HepG2 (cell line): ENCODE results near the gene TXNDC2. TPM values are rescaled to one million over a fixed set of nuclear protein-coding genes. Genes with fewer than 3 reads are reported as not detected.
A peak's percentile ranks its signal among the peaks of the same experiment; 100 is the strongest.

Experiments
- AGO2 ChIP-seq: fragments of 200-400 bp; formaldehyde crosslinking; optimal IDR thresholded peaks from 2 replicates; pipeline ENCODE3; 2017; ENCODE audit warnings: mild to moderate bottlenecking, low read depth, low read length, moderate library complexity
- CAMTA2 ChIP-seq: sonication (generic); formaldehyde crosslinking; IDR thresholded peaks from 2 replicates; pipeline ENCODE4 v1.4.0; 2020; ENCODE audit warnings: mild to moderate bottlenecking, missing genetic modification reagents, borderline replicate concordance
- KDM4B ChIP-seq: sonication (generic); formaldehyde crosslinking; IDR thresholded peaks from 2 replicates; pipeline ENCODE4 v1.4.0; 2020; ENCODE audit warnings: missing genetic modification reagents
- MAF1 ChIP-seq: sonication (generic); formaldehyde crosslinking; IDR thresholded peaks from 2 replicates; pipeline ENCODE4 v1.5.0; 2020; ENCODE audit warnings: missing genetic modification reagents, borderline replicate concordance
- MATR3 ChIP-seq: sonication (generic); formaldehyde crosslinking; IDR thresholded peaks from 2 replicates; pipeline ENCODE4 v1.4.0; 2020; ENCODE audit warnings: missing genetic modification reagents
- MZF1 ChIP-seq: sonication (generic); formaldehyde crosslinking; IDR thresholded peaks from 2 replicates; pipeline ENCODE4 v1.8.1; 2023; ENCODE audit warnings: mild to moderate bottlenecking, missing genetic modification reagents, borderline replicate concordance
- NR2F1 ChIP-seq, 2 experiments: fragments of 450-650 bp in 1 of 2; formaldehyde crosslinking in 1 of 2; IDR thresholded peaks; 2 replicates each; pipeline versions ENCODE4 v1.5.0 to v1.6.1; 2016 to 2020; ENCODE audit warnings: mild to moderate bottlenecking in 1 of 2, missing compliant biosample characterization in 1 of 2, missing genetic modification reagents in 1 of 2, moderate library complexity in 1 of 2
- SP5 ChIP-seq: IDR thresholded peaks from 2 replicates; pipeline ENCODE4 v1.6.1; 2016; ENCODE audit warnings: low read depth, borderline replicate concordance
- ZNF18 ChIP-seq: sonication (generic); formaldehyde crosslinking; IDR thresholded peaks from 2 replicates; pipeline ENCODE4 v1.8.0; 2022; ENCODE audit warnings: mild to moderate bottlenecking, missing genetic modification reagents; ENCODE audit not compliant: insufficient replicate concordance
- ZNF281 ChIP-seq: sonication (generic); formaldehyde crosslinking; IDR thresholded peaks from 2 replicates; pipeline ENCODE4 v1.4.0; 2020; ENCODE audit warnings: missing genetic modification reagents, borderline replicate concordance
- ZNF3 ChIP-seq: IDR thresholded peaks from 2 replicates; pipeline ENCODE4 v1.7.0; 2017; ENCODE audit warnings: inconsistent platforms
- ZNF34 ChIP-seq: sonication (generic); formaldehyde crosslinking; IDR thresholded peaks from 2 replicates; pipeline ENCODE4 v1.4.0; 2020; ENCODE audit warnings: mild to moderate bottlenecking, missing genetic modification reagents, borderline replicate concordance
- ZNF44 ChIP-seq: sonication (generic); formaldehyde crosslinking; IDR thresholded peaks from 2 replicates; pipeline ENCODE4 v1.5.1; 2020; ENCODE audit warnings: mild to moderate bottlenecking, missing genetic modification reagents
- ZNF468 ChIP-seq: sonication (generic); formaldehyde crosslinking; IDR thresholded peaks from 2 replicates; pipeline ENCODE4 v1.8.0; 2022; ENCODE audit warnings: mild to moderate bottlenecking, moderate library complexity, missing genetic modification reagents
- ZNF569 ChIP-seq: sonication (generic); formaldehyde crosslinking; IDR thresholded peaks from 2 replicates; pipeline ENCODE4 v1.5.0; 2020; ENCODE audit warnings: mild to moderate bottlenecking, missing genetic modification reagents, moderate library complexity, borderline replicate concordance
- ZNF615 ChIP-seq: sonication (generic); formaldehyde crosslinking; IDR thresholded peaks from 2 replicates; pipeline ENCODE4 v1.5.0; 2020; ENCODE audit warnings: mild to moderate bottlenecking, missing genetic modification reagents, borderline replicate concordance
- polyA plus RNA-seq, 8 experiments: library from polyadenylated mRNA; depleted of rRNA in 3 of 8; stranded (reverse) in 7 of 8; unstranded in 1 of 8; fragments of >200 nt; fragmentation: Illumina TruSeq in 4 of 8; extraction: Trizol in 4 of 8; gene quantifications; 2 replicates each; pipeline versions ENCODE4 v1.2.1 to v1.2.3, GENCODE V29; 2011 to 2016; ENCODE audit warnings: low read depth in 4 of 8, missing spikeins in 1 of 8, mixed read lengths in 1 of 8; ENCODE audit not compliant: insufficient read depth in 1 of 8
- total RNA-seq, 5 experiments: library from RNA; depleted of rRNA; stranded (reverse); fragments of >200 nt; fragmentation: Illumina TruSeq; extraction: Trizol; gene quantifications; 2 replicates each; pipeline ENCODE4 v1.2.3, GENCODE V29; 2016; ENCODE audit warnings: low read depth in 1 of 5
- TF ChIP-seq, protein P1 (sequence below): sonication (generic); formaldehyde crosslinking; IDR thresholded peaks from 2 replicates; pipeline ENCODE4 v1.4.0; 2020; ENCODE audit warnings: mild to moderate bottlenecking, missing genetic modification reagents
- TF ChIP-seq, protein P2 (sequence below): sonication (generic); formaldehyde crosslinking; IDR thresholded peaks from 2 replicates; pipeline ENCODE4 v1.5.0; 2020; ENCODE audit warnings: mild to moderate bottlenecking, missing genetic modification reagents

TXNDC2 gene
- total and polyA plus RNA-seq, 2 of the 13 experiments (the other 11 are each of a cell fraction or from before 2014, with no cell fraction given), result not detected

DNA sequence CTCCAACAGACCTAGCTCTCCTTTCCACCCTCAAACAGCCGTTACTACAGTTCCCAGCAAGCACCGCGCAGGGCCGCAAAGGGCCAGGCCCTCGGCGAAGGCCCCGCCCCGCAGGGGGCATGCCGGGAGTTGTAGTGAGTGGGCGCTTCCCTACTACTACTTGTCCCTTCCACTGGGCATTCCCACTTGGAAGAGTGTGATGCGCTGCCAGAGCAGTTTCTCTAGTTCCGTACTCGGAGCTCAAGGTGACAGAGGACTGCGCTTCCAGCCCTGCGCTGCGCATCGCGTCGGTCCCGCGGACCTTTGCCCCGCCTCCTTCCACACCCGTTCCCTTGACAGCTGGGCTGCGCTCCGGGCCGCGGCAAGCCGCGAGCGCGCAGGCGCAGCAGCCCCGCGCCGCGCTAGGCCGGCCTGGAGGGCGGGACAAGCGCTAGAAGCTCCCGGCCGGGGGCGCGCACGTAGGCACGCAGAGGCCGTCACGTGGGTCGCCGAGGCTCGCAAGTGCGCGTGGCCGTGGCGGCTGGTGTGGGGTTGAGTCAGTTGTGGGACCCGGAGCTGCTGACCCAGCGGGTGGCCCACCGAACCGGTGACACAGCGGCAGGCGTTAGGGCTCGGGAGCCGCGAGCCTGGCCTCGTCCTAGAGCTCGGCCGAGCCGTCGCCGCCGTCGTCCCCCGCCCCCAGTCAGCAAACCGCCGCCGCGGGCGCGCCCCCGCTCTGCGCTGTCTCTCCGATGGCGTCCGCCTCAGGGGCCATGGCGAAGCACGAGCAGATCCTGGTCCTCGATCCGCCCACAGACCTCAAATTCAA is 28.0 kb downstream of the TXNDC2 start, which contains the start of gene VAPA (continued):
- peak; percentile 55; the same call in 1 of the 2 replicates for TF ChIP-seq ZNF281 (CRISPR knock-in tag)
- no peak for TF ChIP-seq MZF1
- TF ChIP-seq AGO2, result no peak
- TF ChIP-seq, protein P1, sequence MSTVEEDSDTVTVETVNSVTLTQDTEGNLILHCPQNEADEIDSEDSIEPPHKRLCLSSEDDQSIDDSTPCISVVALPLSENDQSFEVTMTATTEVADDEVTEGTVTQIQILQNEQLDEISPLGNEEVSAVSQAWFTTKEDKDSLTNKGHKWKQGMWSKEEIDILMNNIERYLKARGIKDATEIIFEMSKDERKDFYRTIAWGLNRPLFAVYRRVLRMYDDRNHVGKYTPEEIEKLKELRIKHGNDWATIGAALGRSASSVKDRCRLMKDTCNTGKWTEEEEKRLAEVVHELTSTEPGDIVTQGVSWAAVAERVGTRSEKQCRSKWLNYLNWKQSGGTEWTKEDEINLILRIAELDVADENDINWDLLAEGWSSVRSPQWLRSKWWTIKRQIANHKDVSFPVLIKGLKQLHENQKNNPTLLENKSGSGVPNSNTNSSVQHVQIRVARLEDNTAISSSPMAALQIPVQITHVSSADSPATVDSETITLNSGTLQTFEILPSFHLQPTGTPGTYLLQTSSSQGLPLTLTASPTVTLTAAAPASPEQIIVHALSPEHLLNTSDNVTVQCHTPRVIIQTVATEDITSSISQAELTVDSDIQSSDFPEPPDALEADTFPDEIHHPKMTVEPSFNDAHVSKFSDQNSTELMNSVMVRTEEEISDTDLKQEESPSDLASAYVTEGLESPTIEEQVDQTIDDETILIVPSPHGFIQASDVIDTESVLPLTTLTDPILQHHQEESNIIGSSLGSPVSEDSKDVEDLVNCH (CRISPR knock-in tag), result no peak
- TF ChIP-seq CAMTA2 (CRISPR knock-in tag), result no peak
- no peak for TF ChIP-seq ZNF615 (CRISPR knock-in tag)
- peak; percentile 68; the same call in 1 of the 2 replicates for TF ChIP-seq MAF1 (CRISPR knock-in tag)
- TF ChIP-seq NR2F1 (CRISPR knock-in tag; IDR thresholded peaks at IDR 0.05), result no peak
- no peak for TF ChIP-seq ZNF44 (CRISPR knock-in tag)
- no peak for TF ChIP-seq MATR3
- no peak; the same call in 1 of the 2 replicates for TF ChIP-seq KDM4B (CRISPR knock-in tag)
- no peak for TF ChIP-seq ZNF3
- TF ChIP-seq ZNF569 (CRISPR knock-in tag), result no peak
- TF ChIP-seq SP5 (CRISPR knock-in tag), result peak; percentile 18; the same call in 1 of the 2 replicates
- TF ChIP-seq, protein P2, sequence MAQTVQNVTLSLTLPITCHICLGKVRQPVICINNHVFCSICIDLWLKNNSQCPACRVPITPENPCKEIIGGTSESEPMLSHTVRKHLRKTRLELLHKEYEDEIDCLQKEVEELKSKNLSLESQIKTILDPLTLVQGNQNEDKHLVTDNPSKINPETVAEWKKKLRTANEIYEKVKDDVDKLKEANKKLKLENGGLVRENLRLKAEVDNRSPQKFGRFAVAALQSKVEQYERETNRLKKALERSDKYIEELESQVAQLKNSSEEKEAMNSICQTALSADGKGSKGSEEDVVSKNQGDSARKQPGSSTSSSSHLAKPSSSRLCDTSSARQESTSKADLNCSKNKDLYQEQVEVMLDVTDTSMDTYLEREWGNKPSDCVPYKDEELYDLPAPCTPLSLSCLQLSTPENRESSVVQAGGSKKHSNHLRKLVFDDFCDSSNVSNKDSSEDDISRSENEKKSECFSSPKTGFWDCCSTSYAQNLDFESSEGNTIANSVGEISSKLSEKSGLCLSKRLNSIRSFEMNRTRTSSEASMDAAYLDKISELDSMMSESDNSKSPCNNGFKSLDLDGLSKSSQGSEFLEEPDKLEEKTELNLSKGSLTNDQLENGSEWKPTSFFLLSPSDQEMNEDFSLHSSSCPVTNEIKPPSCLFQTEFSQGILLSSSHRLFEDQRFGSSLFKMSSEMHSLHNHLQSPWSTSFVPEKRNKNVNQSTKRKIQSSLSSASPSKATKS, result no peak
- peak; percentile 38; the same call in 1 of the 2 replicates for TF ChIP-seq ZNF34
- TF ChIP-seq ZNF18, result no peak
- no peak for TF ChIP-seq ZNF468 (CRISPR knock-in tag)
